ENCODE measurements around the gene CPSF2. TPM values are rescaled to one million over a fixed set of nuclear protein-coding genes. Genes with fewer than 3 reads are reported as not detected.
A peak's percentile ranks its signal among the peaks of the same experiment; 100 is the strongest.

CPSF2 gene
- total and polyA plus RNA-seq, 10 donors: 4.5 to 59.7 (median 36.6) TPM

- H3K27ac ChIP-seq: no peak overlapping the region
- intact Hi-C loops (cut with DNase I; ENCODE audit: low total_unique reads): no loop called here
- peaks cover 3 to 100% (median 64%) of the 10 kb centered on the region in 6 donors for H3K36me3 ChIP-seq
- TF ChIP-seq, protein P1, sequence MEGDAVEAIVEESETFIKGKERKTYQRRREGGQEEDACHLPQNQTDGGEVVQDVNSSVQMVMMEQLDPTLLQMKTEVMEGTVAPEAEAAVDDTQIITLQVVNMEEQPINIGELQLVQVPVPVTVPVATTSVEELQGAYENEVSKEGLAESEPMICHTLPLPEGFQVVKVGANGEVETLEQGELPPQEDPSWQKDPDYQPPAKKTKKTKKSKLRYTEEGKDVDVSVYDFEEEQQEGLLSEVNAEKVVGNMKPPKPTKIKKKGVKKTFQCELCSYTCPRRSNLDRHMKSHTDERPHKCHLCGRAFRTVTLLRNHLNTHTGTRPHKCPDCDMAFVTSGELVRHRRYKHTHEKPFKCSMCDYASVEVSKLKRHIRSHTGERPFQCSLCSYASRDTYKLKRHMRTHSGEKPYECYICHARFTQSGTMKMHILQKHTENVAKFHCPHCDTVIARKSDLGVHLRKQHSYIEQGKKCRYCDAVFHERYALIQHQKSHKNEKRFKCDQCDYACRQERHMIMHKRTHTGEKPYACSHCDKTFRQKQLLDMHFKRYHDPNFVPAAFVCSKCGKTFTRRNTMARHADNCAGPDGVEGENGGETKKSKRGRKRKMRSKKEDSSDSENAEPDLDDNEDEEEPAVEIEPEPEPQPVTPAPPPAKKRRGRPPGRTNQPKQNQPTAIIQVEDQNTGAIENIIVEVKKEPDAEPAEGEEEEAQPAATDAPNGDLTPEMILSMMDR (IDR thresholded peaks at IDR 0.05 in 8 of 11, conservative IDR thresholded peaks at IDR 0.05 in 3 of 11): no peak
- TF ChIP-seq POLR2A (IDR thresholded peaks at IDR 0.05): no peak
- TF ChIP-seq POLR2AphosphoS5 (IDR thresholded peaks at IDR 0.05): no peak
- H3K27me3 ChIP-seq (replicated peaks in 1 of 7): no peaks in the 10 kb centered on the region
- no peaks in the 10 kb centered on the region for H3K4me1 ChIP-seq
- no peak for DNase-seq
- no peak overlapping the region for H3K4me3 ChIP-seq
- H3K9me3 ChIP-seq: no peaks in the 10 kb centered on the region
- 92 to 100% (median 100%) methylated on average over 1 of the region's 1 CpG for WGBS, 5 donors
Measured at GRCh38 chr14:92153581-92153980, 31.8 kb downstream of the CPSF2 start.

- no peak overlapping the region for H3K4me3 ChIP-seq
- no peak overlapping the region for H3K27ac ChIP-seq
- H3K4me1 ChIP-seq: no peaks in the 10 kb centered on the region
- TF ChIP-seq, protein P1 (IDR thresholded peaks at IDR 0.05 in 8 of 11, conservative IDR thresholded peaks at IDR 0.05 in 3 of 11): no peak
- DNase-seq: no peak
- 78 to 91% (median 86%) methylated on average over 3 of the region's 3 CpGs for WGBS, 5 donors
- no peaks in the 10 kb centered on the region for H3K27me3 ChIP-seq (replicated peaks in 1 of 7)
- intact Hi-C loops (cut with DNase I; ENCODE audit: low total_unique reads): no loop called here
- peaks cover 3 to 100% (median 66%) of the 10 kb centered on the region in 6 donors for H3K36me3 ChIP-seq
- no peaks in the 10 kb centered on the region for H3K9me3 ChIP-seq
Measured at GRCh38 chr14:92154283-92154942, 32.6 kb downstream of the CPSF2 start.

DNA sequence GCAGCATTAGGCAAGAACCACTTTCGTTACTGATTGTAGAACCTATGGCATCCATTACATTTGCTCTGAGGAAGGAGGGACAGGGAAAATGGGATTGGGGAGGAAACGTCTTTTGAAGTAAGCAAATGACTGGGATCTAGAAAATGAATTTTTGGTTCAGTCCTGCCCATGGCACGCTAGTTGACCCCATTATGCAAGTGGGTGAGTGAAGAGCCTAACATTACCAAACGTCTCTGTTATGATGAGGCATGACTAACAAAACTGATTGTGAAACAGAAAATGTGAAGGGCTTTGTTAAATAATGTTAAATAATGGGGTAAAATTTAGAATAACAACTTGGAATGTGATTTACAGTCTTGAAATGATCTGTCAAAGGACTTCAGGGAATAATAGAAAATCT lies 38.9 kb downstream of the CPSF2 start:
- peaks cover 0 to 16% (median 11%) of the 10 kb centered on the region in 8 donors for H3K9me3 ChIP-seq
- WGBS, 5 donors: 35 to 65% (median 52%) methylated on average over 4 of the region's 4 CpGs
- no peak for DNase-seq
- no peak overlapping the region for H3K4me3 ChIP-seq
- H3K4me1 ChIP-seq: peaks cover 0 to 7% (median 1%) of the 10 kb centered on the region in 6 donors
- intact Hi-C loops (cut with DNase I; ENCODE audit: low total_unique reads): no loop called here
- H3K36me3 ChIP-seq: peaks cover 0 to 100% (median 85%) of the 10 kb centered on the region in 6 donors
- TF ChIP-seq POLR2AphosphoS5 (IDR thresholded peaks at IDR 0.05) (no peak), POLR2A (IDR thresholded peaks at IDR 0.05) (no peak)
- TF ChIP-seq, protein P1 (IDR thresholded peaks at IDR 0.05 in 8 of 11, conservative IDR thresholded peaks at IDR 0.05 in 3 of 11): no peak
- peak overlapping the region in 2 of 8 donors; percentile 17 to 43 for H3K27ac ChIP-seq
- H3K27me3 ChIP-seq (replicated peaks in 1 of 7): no peaks in the 10 kb centered on the region

DNA sequence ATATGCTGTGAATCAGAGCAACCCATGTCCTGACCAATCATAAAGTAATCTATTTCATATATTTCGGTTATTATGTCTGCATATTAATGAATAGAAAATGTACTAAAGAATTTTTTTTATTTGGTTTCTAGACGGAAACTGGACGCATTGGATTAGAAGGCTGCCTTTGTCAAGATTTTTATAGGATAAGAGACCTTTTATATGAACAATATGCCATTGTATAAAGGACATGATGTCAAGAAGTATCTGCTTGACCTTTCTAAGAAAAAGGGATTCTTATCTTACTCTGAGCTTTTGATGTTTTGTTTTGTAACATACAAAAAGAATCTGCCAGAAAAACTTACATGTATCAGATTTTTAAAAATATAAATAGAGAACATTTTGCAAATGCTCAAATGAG lies 39.8 kb downstream of the CPSF2 start:
- intact Hi-C loops (cut with DNase I; ENCODE audit: low total_unique reads): no loop called here
- no peak for DNase-seq
- Histone ChIP-seq H3K27me3 (replicated peaks in 1 of 7) (no peaks in the 10 kb centered on the region), H3K4me3 (no peak overlapping the region), H3K36me3 (peaks cover 0 to 100% (median 79%) of the 10 kb centered on the region in 6 donors), H3K9me3 (peaks cover 0 to 16% (median 12%) of the 10 kb centered on the region in 8 donors), H3K27ac (no peak overlapping the region), H3K4me1 (peaks cover 0 to 7% (median 1%) of the 10 kb centered on the region in 6 donors)
- TF ChIP-seq POLR2A (IDR thresholded peaks at IDR 0.05): no peak
- TF ChIP-seq, protein P1 (IDR thresholded peaks at IDR 0.05 in 8 of 11, conservative IDR thresholded peaks at IDR 0.05 in 3 of 11): no peak
- no peak for TF ChIP-seq POLR2AphosphoS5 (IDR thresholded peaks at IDR 0.05)
- 78 to 90% (median 82%) methylated on average over 3 of the region's 3 CpGs for WGBS, 5 donors
